ENCODE measurements around the gene NRG2. TPM values are rescaled to one million over a fixed set of nuclear protein-coding genes. Genes with fewer than 3 reads are reported as not detected.

The NRG2 gene
- total and polyA plus RNA-seq, 2 of the 8 experiments (the other 6 are each of a cell fraction or from before 2014, with no cell fraction given), result 0.27 to 0.54 TPM

DNA sequence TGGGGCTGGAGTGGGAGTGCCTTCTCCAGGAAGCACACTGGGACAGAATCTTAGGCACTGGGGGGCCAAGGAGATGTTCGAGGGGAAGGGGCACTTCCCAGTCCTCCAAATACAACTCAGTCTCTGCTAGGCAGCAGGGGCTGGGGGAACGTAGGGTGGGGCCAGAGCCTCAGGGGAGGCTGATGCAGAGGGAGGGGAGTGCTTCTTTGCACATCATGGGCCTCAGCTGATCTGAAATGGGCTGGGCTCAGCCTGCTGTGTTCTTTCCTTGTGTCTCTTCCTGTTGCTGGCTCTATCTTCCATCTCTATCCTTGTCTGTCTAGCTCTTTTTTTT lies 231.9 kb downstream of the NRG2 start:
- no peak for TF ChIP-seq SUZ12 (IDR thresholded peaks at IDR 0.05; ENCODE audit: low read length)
- TF ChIP-seq EGR1 (IDR thresholded peaks at IDR 0.05; ENCODE audit: borderline replicate concordance, low read depth, low read length), result no peak
- TF ChIP-seq EP300 (IDR thresholded peaks at IDR 0.05; ENCODE audit: borderline replicate concordance in 1 of 2, low read depth in 2 of 2, low read length in 2 of 2), result no peak
- TF ChIP-seq SIX5 (IDR thresholded peaks at IDR 0.05; ENCODE audit: low read depth, low read length), result no peak
- no peak for TF ChIP-seq JUND (IDR thresholded peaks at IDR 0.05; ENCODE audit: low read length)
- TF ChIP-seq TCF12 (IDR thresholded peaks at IDR 0.05; ENCODE audit: low read depth, low read length), result no peak
- TF ChIP-seq CEBPB (IDR thresholded peaks at IDR 0.05; ENCODE audit: low read depth, low read length), result no peak
- TF ChIP-seq RNF2 (IDR thresholded peaks at IDR 0.05; ENCODE audit: borderline replicate concordance, low read depth, low read length, missing control alignments, poor library complexity, severe bottlenecking), result no peak
- no peak for TF ChIP-seq JUN (IDR thresholded peaks at IDR 0.05; ENCODE audit: low read depth, low read length)
- no peak for TF ChIP-seq RXRA (IDR thresholded peaks at IDR 0.05; ENCODE audit: insufficient read depth, low read depth, low read length)
- Histone ChIP-seq H4K20me1 (replicated peaks in 1 of 2; ENCODE audit: control insufficient read depth in 1 of 2, insufficient read depth in 2 of 2, low read length in 2 of 2) (no peaks in the 10 kb centered on the region), H3K9me3 (ENCODE audit: insufficient read depth in 2 of 2, low read depth in 1 of 2, low read length in 1 of 2) (no peaks in the 10 kb centered on the region), H4K91ac (replicated peaks; ENCODE audit: insufficient read length, low read length) (no peak overlapping the region), H2BK12ac (ENCODE audit: low read depth, low read length) (no peak overlapping the region), H3K4me3 (ENCODE audit: extremely low read depth in 1 of 4, insufficient read depth in 2 of 4, low read depth in 3 of 4, low read length in 4 of 4) (no peak overlapping the region), H3K56ac (replicated peaks; ENCODE audit: insufficient read length, low read depth, low read length) (no peak overlapping the region), H3K4me2 (ENCODE audit: insufficient read depth in 1 of 2, low read depth in 2 of 2, low read length in 2 of 2) (no peak overlapping the region), H3K18ac (ENCODE audit: extremely low read depth, low read length) (no peak overlapping the region), H4K8ac (ENCODE audit: extremely low read depth, insufficient read depth, low read length) (no peak overlapping the region), H3K23ac (ENCODE audit: insufficient read length) (no peak overlapping the region), H2BK5ac (ENCODE audit: low read depth, low read length) (no peak overlapping the region), H3K79me2 (ENCODE audit: control insufficient read depth in 1 of 2, insufficient read depth in 2 of 2, low read length in 2 of 2) (no peaks in the 10 kb centered on the region), H2AK5ac (ENCODE audit: low read depth, low read length) (no peak overlapping the region), H4K5ac (ENCODE audit: insufficient read length, low read depth, low read length) (no peak overlapping the region), H3K14ac (ENCODE audit: insufficient read length) (no peak overlapping the region), H3K4me1 (replicated peaks in 1 of 4; ENCODE audit: control insufficient read depth in 3 of 4, insufficient read depth in 4 of 4, low read length in 3 of 4) (no peaks in the 10 kb centered on the region), H3K36me3 (ENCODE audit: control insufficient read depth in 2 of 4, insufficient read depth in 4 of 4, low read length in 3 of 4) (no peaks in the 10 kb centered on the region), H3K9ac (replicated peaks in 1 of 4; ENCODE audit: extremely low read depth in 1 of 4, low read depth in 3 of 4, low read length in 3 of 4) (no peak overlapping the region), H3K23me2 (ENCODE audit: low read depth, low read length) (no peaks in the 10 kb centered on the region), H2BK120ac (replicated peaks; ENCODE audit: low read depth, low read length) (no peak overlapping the region), H2AFZ (ENCODE audit: low read length) (no peak overlapping the region), H3K4ac (replicated peaks; ENCODE audit: insufficient read length, low read depth, low read length) (no peak overlapping the region), H3K79me1 (ENCODE audit: low read depth, low read length) (no peaks in the 10 kb centered on the region), H3K27ac (ENCODE audit: low read depth, low read length) (no peak overlapping the region), H2BK15ac (ENCODE audit: low read length) (no peak overlapping the region), H2BK20ac (ENCODE audit: low read length) (no peak overlapping the region), H3K27me3 (replicated peaks in 1 of 4; ENCODE audit: control insufficient read depth in 3 of 4, extremely low read depth in 1 of 4, insufficient read depth in 3 of 4, low read length in 3 of 4) (no peaks in the 10 kb centered on the region)
- FAIRE-seq (no peak), DNase-seq (ENCODE audit: low read depth in 1 of 2, low spot score in 2 of 2) (no peak)
- ChIA-PET POLR2A (ENCODE audit: partially characterized antibody) (no interaction called here), CTCF (ENCODE audit: partially characterized antibody) (interaction anchor here (1.3 to 3.3 kb wide), 7 partner anchors 8 to 35 kb away, joined by 3 to 16 read pairs (median 3); no protein-coding TSS in a partner anchor)
- WGBS, 2 experiments (ENCODE audit: extremely low coverage in 1 of 2, insufficient coverage in 1 of 2, insufficient read length in 1 of 2, insufficient replicate concordance in 2 of 2, low coverage in 1 of 2, low lambda C conversion rate in 2 of 2, missing lambda C conversion rate in 1 of 2), result 88% methylated on average over 1 of the region's 2 CpGs; no CpG with 5 or more reads in 1 of the 2 experiments

Data from H1 (cell line).